ENCODE results near the gene AXL.

GRCh38 chr19:41239363-41239762 lies 20.3 kb downstream of the AXL start:
- TF ChIP-seq POLR2AphosphoS5 (IDR thresholded peaks at IDR 0.05; ENCODE audit: borderline replicate concordance, low read depth, low read length) (no peak), EZH2 (IDR thresholded peaks at IDR 0.05) (no peak)
